Limb (tissue), 2 donors: ENCODE results near the gene PACSIN2.
"Not testable (repeated sequence)": the region's sequence is repeated elsewhere in the genome, so short reads cannot be mapped to it uniquely, and the experiment has no call there.

Experiments used
- DNase-seq, 2 donors: peaks; one replicate each; pipeline ENCODE4 v3.0.0-alpha.2; 2016; ENCODE audit errors: extremely low spot score in 2 of 2

PACSIN2 gene

GRCh38 chr22:42967005-42967404 lies 47.9 kb downstream of the PACSIN2 start:
- no peak for DNase-seq

GRCh38 chr22:42966497-42966896 lies 48.5 kb downstream of the PACSIN2 start:
- no peak for DNase-seq

GRCh38 chr22:42964994-42965699 lies 49.8 kb downstream of the PACSIN2 start:
- no peak for DNase-seq

- no peak for DNase-seq
Measured at GRCh38 chr22:42963231-42963595, 51.7 kb downstream of the PACSIN2 start.

GRCh38 chr22:42962295-42963230 lies 52.4 kb downstream of the PACSIN2 start:
- DNase-seq: no peak

- DNase-seq: no peak
Measured at GRCh38 chr22:42961810-42962209, 53.1 kb downstream of the PACSIN2 start.

GRCh38 chr22:42961400-42961690 lies 53.6 kb downstream of the PACSIN2 start:
- DNase-seq: not testable (repeated sequence)

GRCh38 chr22:42960531-42961399 lies 54.2 kb downstream of the PACSIN2 start:
- DNase-seq: no peak

- DNase-seq: peak in 1 of 2 donors; percentile 51
Measured at GRCh38 chr22:42959576-42960509, 55.1 kb downstream of the PACSIN2 start.

- no peak for DNase-seq
Measured at GRCh38 chr22:42958937-42959336, 56.0 kb downstream of the PACSIN2 start.

- no peak for DNase-seq
Measured at GRCh38 chr22:42957958-42958357, 57.0 kb downstream of the PACSIN2 start.

- no peak for DNase-seq
Measured at GRCh38 chr22:42957544-42957943, 57.4 kb downstream of the PACSIN2 start.

- DNase-seq: no peak
Measured at GRCh38 chr22:42955848-42956247, 59.1 kb downstream of the PACSIN2 start.

- DNase-seq: no peak
Measured at GRCh38 chr22:42955087-42955635, 59.8 kb downstream of the PACSIN2 start.

- not testable (repeated sequence) for DNase-seq
Measured at GRCh38 chr22:42953751-42954150, 61.2 kb downstream of the PACSIN2 start.

GRCh38 chr22:42951093-42951710 lies 63.7 kb downstream of the PACSIN2 start:
- no peak for DNase-seq

- no peak for DNase-seq
Measured at GRCh38 chr22:42950281-42950680, 64.7 kb downstream of the PACSIN2 start.

- no peak for DNase-seq
Measured at GRCh38 chr22:42949159-42949558, 65.8 kb downstream of the PACSIN2 start.

GRCh38 chr22:42948294-42948693 lies 66.7 kb downstream of the PACSIN2 start:
- no peak for DNase-seq
